ENCODE data around the gene CAMTA1.

- no peak for TF ChIP-seq SP1 (IDR thresholded peaks at IDR 0.05)
- no peak for TF ChIP-seq EGR1 (IDR thresholded peaks at IDR 0.05; ENCODE audit: low read depth in 2 of 2)
- no peak for TF ChIP-seq TAF1 (conservative IDR thresholded peaks at IDR 0.05)
- TF ChIP-seq, protein P1, sequence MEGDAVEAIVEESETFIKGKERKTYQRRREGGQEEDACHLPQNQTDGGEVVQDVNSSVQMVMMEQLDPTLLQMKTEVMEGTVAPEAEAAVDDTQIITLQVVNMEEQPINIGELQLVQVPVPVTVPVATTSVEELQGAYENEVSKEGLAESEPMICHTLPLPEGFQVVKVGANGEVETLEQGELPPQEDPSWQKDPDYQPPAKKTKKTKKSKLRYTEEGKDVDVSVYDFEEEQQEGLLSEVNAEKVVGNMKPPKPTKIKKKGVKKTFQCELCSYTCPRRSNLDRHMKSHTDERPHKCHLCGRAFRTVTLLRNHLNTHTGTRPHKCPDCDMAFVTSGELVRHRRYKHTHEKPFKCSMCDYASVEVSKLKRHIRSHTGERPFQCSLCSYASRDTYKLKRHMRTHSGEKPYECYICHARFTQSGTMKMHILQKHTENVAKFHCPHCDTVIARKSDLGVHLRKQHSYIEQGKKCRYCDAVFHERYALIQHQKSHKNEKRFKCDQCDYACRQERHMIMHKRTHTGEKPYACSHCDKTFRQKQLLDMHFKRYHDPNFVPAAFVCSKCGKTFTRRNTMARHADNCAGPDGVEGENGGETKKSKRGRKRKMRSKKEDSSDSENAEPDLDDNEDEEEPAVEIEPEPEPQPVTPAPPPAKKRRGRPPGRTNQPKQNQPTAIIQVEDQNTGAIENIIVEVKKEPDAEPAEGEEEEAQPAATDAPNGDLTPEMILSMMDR (IDR thresholded peaks at IDR 0.05; ENCODE audit: low read depth, low read length, missing input control): no peak
Observed at GRCh38 chr1:7538033-7538432, 752.8 kb downstream of the CAMTA1 start.

Data from liver (tissue), 3 donors.